SK-N-SH treated with all-trans-retinoic acid at 6 μM for 48 hours (cell line): ENCODE results near the gene CAPN11.

ENCODE experiments used
- ATAC-seq: fragments of 200-7000 bp; cut with Tn5 transposase; 3 replicates; pipeline ENCODE4 v1.9.1; 2020; ENCODE audit warnings: mild to moderate bottlenecking, moderate library complexity
- ARNTL ChIP-seq: fragments of 450-650 bp; formaldehyde crosslinking; IDR thresholded peaks from 2 replicates; pipeline ENCODE4 v1.5.0; 2020; ENCODE audit warnings: low read depth, mild to moderate bottlenecking, moderate library complexity, borderline replicate concordance
- BACH2 ChIP-seq: fragments of 250-450 bp; sonication (Bioruptor Pico); IDR thresholded peaks from 2 replicates; pipeline ENCODE4 v1.9.0; 2021; ENCODE audit warnings: mild to moderate bottlenecking, borderline replicate concordance
- CREB5 ChIP-seq: fragments of 250-450 bp; sonication (Bioruptor Pico); IDR thresholded peaks from 2 replicates; pipeline ENCODE4 v1.5.1; 2020; ENCODE audit warnings: low read depth, mild to moderate bottlenecking, moderate library complexity
- CSRNP3 ChIP-seq: fragments of 250-450 bp; sonication (Bioruptor Pico); IDR thresholded peaks from 2 replicates; pipeline ENCODE4 v1.5.1; 2021; ENCODE audit warnings: mild to moderate bottlenecking, moderate library complexity
- ESRRG ChIP-seq: fragments of 250-450 bp; sonication (Bioruptor Pico); IDR thresholded peaks from 2 replicates; pipeline ENCODE4 v1.6.1; 2021; ENCODE audit warnings: mild to moderate bottlenecking
- GLIS3 ChIP-seq: fragments of 250-450 bp; sonication (Bioruptor Pico); IDR thresholded peaks from 2 replicates; pipeline ENCODE4 v1.5.0; 2020; ENCODE audit warnings: mild to moderate bottlenecking, moderate library complexity
- ISL1 ChIP-seq: fragments of 250-450 bp; sonication (Bioruptor Pico); IDR thresholded peaks from 2 replicates; pipeline ENCODE4 v2.1.2; 2022; ENCODE audit warnings: mild to moderate bottlenecking, moderate library complexity
- OSR1 ChIP-seq: fragments of 250-450 bp; sonication (Bioruptor Pico); IDR thresholded peaks from 2 replicates; pipeline ENCODE4 v1.8.0; 2022; ENCODE audit warnings: moderate library complexity, mild to moderate bottlenecking, inconsistent platforms
- PATZ1 ChIP-seq: fragments of 250-450 bp; sonication (Bioruptor Pico); IDR thresholded peaks from 2 replicates; pipeline ENCODE4 v1.8.0; 2020; ENCODE audit warnings: mild to moderate bottlenecking, moderate library complexity, borderline replicate concordance
- POU6F1 ChIP-seq: fragments of 250-450 bp; sonication (Bioruptor Pico); IDR thresholded peaks from 2 replicates; pipeline ENCODE4 v1.8.0; 2021; ENCODE audit warnings: low read depth, mild to moderate bottlenecking, moderate library complexity, borderline replicate concordance
- PPARA ChIP-seq: fragments of 250-450 bp; sonication (Bioruptor Pico); IDR thresholded peaks from 2 replicates; pipeline ENCODE4 v1.5.0; 2020; ENCODE audit warnings: mild to moderate bottlenecking, borderline replicate concordance
- RARB ChIP-seq: fragments of 250-450 bp; sonication (Bioruptor Pico); IDR thresholded peaks from 2 replicates; pipeline ENCODE4 v1.8.0; 2021; ENCODE audit warnings: mild to moderate bottlenecking, moderate library complexity
- SNAI2 ChIP-seq: fragments of 250-450 bp; sonication (Bioruptor Pico); IDR thresholded peaks from 2 replicates; pipeline ENCODE4 v1.5.0; 2020; ENCODE audit warnings: mild to moderate bottlenecking, moderate library complexity
- TCF4 ChIP-seq: fragments of 250-450 bp; sonication (Bioruptor Pico); IDR thresholded peaks from 2 replicates; pipeline ENCODE4 v1.8.0; 2021; ENCODE audit warnings: mild to moderate bottlenecking, moderate library complexity, borderline replicate concordance
- TOX ChIP-seq: fragments of 250-450 bp; sonication (Bioruptor Pico); IDR thresholded peaks from 2 replicates; pipeline ENCODE4 v1.8.0; 2021; ENCODE audit warnings: mild to moderate bottlenecking, moderate library complexity, borderline replicate concordance
- TSHZ2 ChIP-seq: fragments of 250-450 bp; sonication (Bioruptor Pico); IDR thresholded peaks from 2 replicates; pipeline ENCODE4 v1.5.0; 2020; ENCODE audit warnings: mild to moderate bottlenecking, moderate library complexity
- ZC3H10 ChIP-seq: fragments of 250-450 bp; sonication (Bioruptor Pico); IDR thresholded peaks from 2 replicates; pipeline ENCODE4 v1.5.1; 2021; ENCODE audit warnings: mild to moderate bottlenecking, moderate library complexity
- ZFP3 ChIP-seq: fragments of 250-450 bp; sonication (Bioruptor Pico); IDR thresholded peaks from 2 replicates; pipeline ENCODE4 v1.5.0; 2020; ENCODE audit warnings: mild to moderate bottlenecking, moderate library complexity
- ZFP30 ChIP-seq: fragments of 450-650 bp; formaldehyde crosslinking; IDR thresholded peaks from 2 replicates; pipeline ENCODE4 v1.5.0; 2022; ENCODE audit warnings: mild to moderate bottlenecking, moderate library complexity
- ZNF70 ChIP-seq: fragments of 450-650 bp; formaldehyde crosslinking; IDR thresholded peaks from 2 replicates; pipeline ENCODE4 v1.5.0; 2020; ENCODE audit warnings: mild to moderate bottlenecking, moderate library complexity
- ZNF8 ChIP-seq: fragments of 450-650 bp; formaldehyde crosslinking; IDR thresholded peaks from 2 replicates; pipeline ENCODE4 v1.5.0; 2020; ENCODE audit warnings: mild to moderate bottlenecking, moderate library complexity

CAPN11 gene

GRCh38 chr6:44166591-44167184 lies 8.1 kb downstream of the CAPN11 start:
- TF ChIP-seq RARB: no peak
- TF ChIP-seq SNAI2: no peak
- TF ChIP-seq ZNF8 (CRISPR knock-in tag): no peak
- TF ChIP-seq ZFP30 (CRISPR knock-in tag): no peak
- TF ChIP-seq TOX (CRISPR knock-in tag): no peak
- TF ChIP-seq ARNTL (CRISPR knock-in tag): no peak
- no peak for TF ChIP-seq ISL1 (CRISPR knock-in tag)
- TF ChIP-seq ZC3H10 (CRISPR knock-in tag): no peak
- TF ChIP-seq OSR1 (CRISPR knock-in tag): no peak
- TF ChIP-seq ZNF70 (CRISPR knock-in tag): no peak
- TF ChIP-seq ZFP3: no peak
- TF ChIP-seq PATZ1 (CRISPR knock-in tag): no peak
- TF ChIP-seq GLIS3 (CRISPR knock-in tag): no peak
- no peak for TF ChIP-seq TCF4 (CRISPR knock-in tag)
- TF ChIP-seq CSRNP3 (CRISPR knock-in tag): no peak
- no peak for TF ChIP-seq CREB5

GRCh38 chr6:44167567-44167966 lies 8.9 kb downstream of the CAPN11 start:
- TF ChIP-seq SNAI2 (no peak), GLIS3 (CRISPR knock-in tag) (no peak), POU6F1 (CRISPR knock-in tag) (no peak), ZFP3 (no peak), ESRRG (CRISPR knock-in tag) (no peak), TOX (CRISPR knock-in tag) (no peak)
- ATAC-seq: no peak

More at GRCh38 chr6:44166591-44167184, 8.1 kb downstream of the CAPN11 start:
- ATAC-seq: no peak

GRCh38 chr6:44169154-44169553 lies 10.5 kb downstream of the CAPN11 start:
- ATAC-seq: no peak

More at GRCh38 chr6:44169154-44169553, 10.5 kb downstream of the CAPN11 start:
- no peak for TF ChIP-seq ZFP30 (CRISPR knock-in tag)
- no peak for TF ChIP-seq CREB5
- TF ChIP-seq TSHZ2 (CRISPR knock-in tag): no peak
- no peak for TF ChIP-seq PPARA (CRISPR knock-in tag)
- TF ChIP-seq GLIS3 (CRISPR knock-in tag): no peak
- TF ChIP-seq BACH2 (CRISPR knock-in tag): no peak
- TF ChIP-seq ISL1 (CRISPR knock-in tag): no peak
- no peak for TF ChIP-seq TCF4 (CRISPR knock-in tag)
